ENCODE measurements around the gene MAX. TPM values are rescaled to one million over a fixed set of nuclear protein-coding genes. Genes with fewer than 3 reads are reported as not detected.

Gene MAX
- total RNA-seq, 1 experiment from 2014 or later = 41.4 TPM

DNA sequence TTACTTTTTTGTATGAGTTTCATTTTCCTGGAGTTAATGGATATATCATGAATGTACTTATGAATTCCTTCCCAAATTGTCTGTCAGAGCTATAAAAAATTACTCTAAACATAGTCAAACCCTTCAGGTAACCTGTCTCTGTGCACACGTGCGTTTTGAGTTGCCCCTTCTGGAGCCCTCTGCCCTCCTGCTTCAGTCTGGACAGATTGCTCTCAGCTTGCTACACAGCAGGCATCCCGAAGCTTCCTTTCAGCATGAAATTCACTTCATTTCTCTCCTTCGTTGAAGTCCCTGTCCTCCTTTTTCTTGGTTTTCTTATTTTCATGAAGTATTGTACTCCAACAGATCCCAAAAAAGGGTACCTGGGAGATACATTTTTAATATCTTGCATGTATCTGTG, 68.3 kb downstream of the MAX start:
- H3K4me1 ChIP-seq (ENCODE audit: control insufficient read depth, insufficient read depth, low read length) = no peaks in the 10 kb centered on the region
- DNase-seq (ENCODE audit: low read depth, low spot score) = no peak
- in situ Hi-C loops (cut with HindIII; ENCODE audit: low pct_unique_long_range_greater_than_20kb, low sequenced_read_pairs) (no loop called here), intact Hi-C loops (cut with micrococcal nuclease; ENCODE audit: unreplicated experiment) (no loop called here)
- ATAC-seq = no peak
- H3K4me3 ChIP-seq (ENCODE audit: low read depth in 2 of 2, low read length in 2 of 2) = no peak overlapping the region
- no TSS peak for BruUV-seq (replicated peaks)
- H3K27me3 ChIP-seq (ENCODE audit: control insufficient read depth, insufficient read depth, low read length) = no peaks in the 10 kb centered on the region
- no peaks in the 10 kb centered on the region; the same call in 1 of the 2 replicates for H3K36me3 ChIP-seq (ENCODE audit: control insufficient read depth, insufficient read depth, low read length)
- no peak for TF ChIP-seq POLR2AphosphoS5 (IDR thresholded peaks at IDR 0.05; ENCODE audit: low read depth, low read length)
- TF ChIP-seq TCF7L2 (IDR thresholded peaks at IDR 0.05; ENCODE audit: low read depth, low read length) = no peak
- TF ChIP-seq, protein P1, sequence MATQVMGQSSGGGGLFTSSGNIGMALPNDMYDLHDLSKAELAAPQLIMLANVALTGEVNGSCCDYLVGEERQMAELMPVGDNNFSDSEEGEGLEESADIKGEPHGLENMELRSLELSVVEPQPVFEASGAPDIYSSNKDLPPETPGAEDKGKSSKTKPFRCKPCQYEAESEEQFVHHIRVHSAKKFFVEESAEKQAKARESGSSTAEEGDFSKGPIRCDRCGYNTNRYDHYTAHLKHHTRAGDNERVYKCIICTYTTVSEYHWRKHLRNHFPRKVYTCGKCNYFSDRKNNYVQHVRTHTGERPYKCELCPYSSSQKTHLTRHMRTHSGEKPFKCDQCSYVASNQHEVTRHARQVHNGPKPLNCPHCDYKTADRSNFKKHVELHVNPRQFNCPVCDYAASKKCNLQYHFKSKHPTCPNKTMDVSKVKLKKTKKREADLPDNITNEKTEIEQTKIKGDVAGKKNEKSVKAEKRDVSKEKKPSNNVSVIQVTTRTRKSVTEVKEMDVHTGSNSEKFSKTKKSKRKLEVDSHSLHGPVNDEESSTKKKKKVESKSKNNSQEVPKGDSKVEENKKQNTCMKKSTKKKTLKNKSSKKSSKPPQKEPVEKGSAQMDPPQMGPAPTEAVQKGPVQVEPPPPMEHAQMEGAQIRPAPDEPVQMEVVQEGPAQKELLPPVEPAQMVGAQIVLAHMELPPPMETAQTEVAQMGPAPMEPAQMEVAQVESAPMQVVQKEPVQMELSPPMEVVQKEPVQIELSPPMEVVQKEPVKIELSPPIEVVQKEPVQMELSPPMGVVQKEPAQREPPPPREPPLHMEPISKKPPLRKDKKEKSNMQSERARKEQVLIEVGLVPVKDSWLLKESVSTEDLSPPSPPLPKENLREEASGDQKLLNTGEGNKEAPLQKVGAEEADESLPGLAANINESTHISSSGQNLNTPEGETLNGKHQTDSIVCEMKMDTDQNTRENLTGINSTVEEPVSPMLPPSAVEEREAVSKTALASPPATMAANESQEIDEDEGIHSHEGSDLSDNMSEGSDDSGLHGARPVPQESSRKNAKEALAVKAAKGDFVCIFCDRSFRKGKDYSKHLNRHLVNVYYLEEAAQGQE (IDR thresholded peaks at IDR 0.05; ENCODE audit: insufficient read depth in 1 of 2, low read depth in 2 of 2, low read length in 1 of 2) = no peak
- no peak for TF ChIP-seq SIN3A (IDR thresholded peaks at IDR 0.05; ENCODE audit: borderline replicate concordance, insufficient read depth, low read depth, low read length)
- TF ChIP-seq, protein P2, sequence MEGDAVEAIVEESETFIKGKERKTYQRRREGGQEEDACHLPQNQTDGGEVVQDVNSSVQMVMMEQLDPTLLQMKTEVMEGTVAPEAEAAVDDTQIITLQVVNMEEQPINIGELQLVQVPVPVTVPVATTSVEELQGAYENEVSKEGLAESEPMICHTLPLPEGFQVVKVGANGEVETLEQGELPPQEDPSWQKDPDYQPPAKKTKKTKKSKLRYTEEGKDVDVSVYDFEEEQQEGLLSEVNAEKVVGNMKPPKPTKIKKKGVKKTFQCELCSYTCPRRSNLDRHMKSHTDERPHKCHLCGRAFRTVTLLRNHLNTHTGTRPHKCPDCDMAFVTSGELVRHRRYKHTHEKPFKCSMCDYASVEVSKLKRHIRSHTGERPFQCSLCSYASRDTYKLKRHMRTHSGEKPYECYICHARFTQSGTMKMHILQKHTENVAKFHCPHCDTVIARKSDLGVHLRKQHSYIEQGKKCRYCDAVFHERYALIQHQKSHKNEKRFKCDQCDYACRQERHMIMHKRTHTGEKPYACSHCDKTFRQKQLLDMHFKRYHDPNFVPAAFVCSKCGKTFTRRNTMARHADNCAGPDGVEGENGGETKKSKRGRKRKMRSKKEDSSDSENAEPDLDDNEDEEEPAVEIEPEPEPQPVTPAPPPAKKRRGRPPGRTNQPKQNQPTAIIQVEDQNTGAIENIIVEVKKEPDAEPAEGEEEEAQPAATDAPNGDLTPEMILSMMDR (IDR thresholded peaks at IDR 0.05) = no peak
- POLR2A ChIA-PET = no interaction called here
- no peak overlapping the region for H3K27ac ChIP-seq (ENCODE audit: low read length)
- H3K9me3 ChIP-seq (ENCODE audit: control insufficient read depth, insufficient read depth, low read depth, low read length) = no peaks in the 10 kb centered on the region
- CTCF ChIA-PET = no interaction called here

DNA sequence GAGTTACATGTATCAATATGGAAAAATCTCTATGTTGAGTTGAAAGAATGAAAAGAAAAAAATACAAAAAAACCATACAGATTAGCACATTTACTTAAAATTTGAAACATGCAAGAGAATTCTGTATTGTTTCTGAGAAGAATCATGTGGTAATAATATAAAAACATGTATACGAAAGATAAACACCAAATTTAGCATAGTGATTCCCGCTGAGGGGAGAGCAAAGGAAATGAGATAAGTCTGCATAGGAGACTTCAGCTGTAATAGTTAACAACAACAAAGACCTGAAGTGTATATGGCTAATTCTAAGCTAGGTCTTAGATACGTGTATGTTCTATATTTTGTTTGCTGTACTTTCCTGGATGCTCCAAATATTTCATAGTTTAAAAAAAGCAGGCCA, 69.1 kb downstream of the MAX start:
- CTCF ChIA-PET = no interaction called here
- Histone ChIP-seq H3K4me3 (ENCODE audit: low read depth in 2 of 2, low read length in 2 of 2) (no peak overlapping the region), H3K4me1 (ENCODE audit: control insufficient read depth, insufficient read depth, low read length) (no peaks in the 10 kb centered on the region), H3K27me3 (ENCODE audit: control insufficient read depth, insufficient read depth, low read length) (no peaks in the 10 kb centered on the region), H3K27ac (ENCODE audit: low read length) (no peak overlapping the region), H3K36me3 (ENCODE audit: control insufficient read depth, insufficient read depth, low read length) (peaks cover 2% of the 10 kb centered on the region; the same call in 1 of the 2 replicates), H3K9me3 (ENCODE audit: control insufficient read depth, insufficient read depth, low read depth, low read length) (no peaks in the 10 kb centered on the region)
- POLR2A ChIA-PET = no interaction called here
- ATAC-seq = no peak
- TF ChIP-seq SIN3A (IDR thresholded peaks at IDR 0.05; ENCODE audit: borderline replicate concordance, insufficient read depth, low read depth, low read length) (no peak), TCF7L2 (IDR thresholded peaks at IDR 0.05; ENCODE audit: low read depth, low read length) (no peak), POLR2AphosphoS5 (IDR thresholded peaks at IDR 0.05; ENCODE audit: low read depth, low read length) (no peak)
- no TSS peak for BruUV-seq (replicated peaks)
- no peak for DNase-seq (ENCODE audit: low read depth, low spot score)
- intact Hi-C loops (cut with micrococcal nuclease; ENCODE audit: unreplicated experiment) (no loop called here), in situ Hi-C loops (cut with HindIII; ENCODE audit: low pct_unique_long_range_greater_than_20kb, low sequenced_read_pairs) (no loop called here)

DNA sequence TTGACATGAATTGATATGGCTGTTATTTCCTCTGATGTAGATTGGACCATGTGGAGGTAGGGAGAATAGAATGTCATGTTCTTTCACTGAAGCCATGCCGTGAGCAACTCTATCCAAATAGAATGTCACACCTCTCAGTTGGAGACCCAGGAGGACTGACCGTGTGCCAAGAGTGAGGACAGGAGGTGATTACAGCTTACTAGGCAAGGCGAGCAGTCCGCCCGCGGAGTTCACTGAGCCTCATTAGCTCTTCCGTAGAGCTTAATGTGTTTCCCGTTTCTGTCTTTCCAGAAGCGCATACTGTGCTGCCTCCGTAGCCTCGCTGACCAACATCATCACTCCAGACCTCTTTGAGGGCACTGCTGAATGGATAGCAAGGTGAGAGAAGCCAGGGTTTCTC, 70.0 kb downstream of the MAX start:
- in situ Hi-C loops (cut with HindIII; ENCODE audit: low pct_unique_long_range_greater_than_20kb, low sequenced_read_pairs) (no loop called here), intact Hi-C loops (cut with micrococcal nuclease; ENCODE audit: unreplicated experiment) (no loop called here)
- H3K36me3 ChIP-seq (ENCODE audit: control insufficient read depth, insufficient read depth, low read length) = peaks cover 4% of the 10 kb centered on the region; the same call in 1 of the 2 replicates
- ATAC-seq = no peak
- TF ChIP-seq TCF7L2 (IDR thresholded peaks at IDR 0.05; ENCODE audit: low read depth, low read length) = no peak
- TF ChIP-seq, protein P1 (IDR thresholded peaks at IDR 0.05; ENCODE audit: insufficient read depth in 1 of 2, low read depth in 2 of 2, low read length in 1 of 2) = no peak
- TF ChIP-seq POLR2AphosphoS5 (IDR thresholded peaks at IDR 0.05; ENCODE audit: low read depth, low read length) = no peak
- TF ChIP-seq, protein P2 (IDR thresholded peaks at IDR 0.05) = no peak
- no peak for TF ChIP-seq SIN3A (IDR thresholded peaks at IDR 0.05; ENCODE audit: borderline replicate concordance, insufficient read depth, low read depth, low read length)
- POLR2A ChIA-PET = no interaction called here
- no peaks in the 10 kb centered on the region for H3K4me1 ChIP-seq (ENCODE audit: control insufficient read depth, insufficient read depth, low read length)
- no peak for DNase-seq (ENCODE audit: low read depth, low spot score)
- CTCF ChIA-PET = no interaction called here
- no peak overlapping the region for H3K27ac ChIP-seq (ENCODE audit: low read length)
- H3K4me3 ChIP-seq (ENCODE audit: low read depth in 2 of 2, low read length in 2 of 2) = no peak overlapping the region
- BruUV-seq (replicated peaks) = no TSS peak
- H3K9me3 ChIP-seq (ENCODE audit: control insufficient read depth, insufficient read depth, low read depth, low read length) = no peaks in the 10 kb centered on the region
- no peaks in the 10 kb centered on the region for H3K27me3 ChIP-seq (ENCODE audit: control insufficient read depth, insufficient read depth, low read length)
